ENCODE measurements around the gene C2orf76.
"Not testable (repeated sequence)": the region's sequence is repeated elsewhere in the genome, so short reads cannot be mapped to it uniquely, and the experiment has no call there.

Gene C2orf76

DNA sequence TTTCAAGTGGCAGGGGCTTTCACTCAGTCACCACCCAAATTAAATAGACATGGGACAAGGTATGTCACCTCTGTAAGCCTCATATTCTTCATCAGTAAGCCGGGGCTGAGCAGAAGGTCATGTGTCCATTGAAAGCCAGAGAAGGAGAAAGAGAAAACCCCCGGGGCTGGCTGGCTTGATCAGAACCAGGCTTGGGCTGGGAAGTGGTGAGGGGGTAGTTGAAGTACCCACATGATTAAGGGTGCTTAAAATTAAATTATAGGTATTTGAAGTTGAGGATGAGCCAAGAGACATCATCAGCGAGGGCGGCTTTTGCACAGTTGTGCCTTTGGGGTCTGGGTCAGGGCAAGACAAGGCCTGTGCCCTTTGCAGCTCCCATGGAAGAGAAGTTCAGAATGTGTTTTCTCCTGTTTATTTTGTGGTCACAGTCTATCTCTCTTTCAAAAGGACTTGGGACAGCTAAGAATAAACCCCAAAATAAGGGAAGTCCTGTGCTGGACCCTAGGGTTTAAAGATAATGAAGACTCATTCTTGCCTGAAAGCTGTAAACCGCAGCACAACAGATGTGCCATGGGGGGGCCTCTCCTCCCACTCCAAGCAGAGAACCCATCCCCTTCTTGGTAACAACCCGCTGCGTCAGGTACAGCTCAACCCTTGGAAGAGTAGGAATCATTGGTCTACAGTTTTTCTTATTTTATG is 10.8 kb upstream of the C2orf76 start:
- no peak for DNase-seq

DNA sequence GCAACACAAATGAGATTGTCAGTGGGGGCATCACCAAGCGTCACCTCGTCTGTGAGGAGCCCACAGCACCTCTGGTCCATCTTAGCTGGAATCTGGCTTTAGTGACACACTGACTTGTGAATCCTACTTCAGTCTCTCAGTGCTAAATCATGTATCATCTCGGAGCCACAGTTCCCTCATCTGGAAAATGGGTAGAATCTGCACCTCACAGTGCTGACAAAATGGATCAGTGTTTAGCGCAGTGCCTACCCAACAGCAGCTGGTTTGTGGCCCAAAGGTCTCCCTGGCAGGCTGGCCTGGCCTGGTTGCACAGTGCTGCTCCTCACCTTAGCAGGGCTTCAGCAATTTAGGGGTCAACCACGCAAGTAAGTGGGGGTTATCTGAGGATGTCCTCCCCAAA is 10.2 kb upstream of the C2orf76 start:
- DNase-seq, result no peak

DNA sequence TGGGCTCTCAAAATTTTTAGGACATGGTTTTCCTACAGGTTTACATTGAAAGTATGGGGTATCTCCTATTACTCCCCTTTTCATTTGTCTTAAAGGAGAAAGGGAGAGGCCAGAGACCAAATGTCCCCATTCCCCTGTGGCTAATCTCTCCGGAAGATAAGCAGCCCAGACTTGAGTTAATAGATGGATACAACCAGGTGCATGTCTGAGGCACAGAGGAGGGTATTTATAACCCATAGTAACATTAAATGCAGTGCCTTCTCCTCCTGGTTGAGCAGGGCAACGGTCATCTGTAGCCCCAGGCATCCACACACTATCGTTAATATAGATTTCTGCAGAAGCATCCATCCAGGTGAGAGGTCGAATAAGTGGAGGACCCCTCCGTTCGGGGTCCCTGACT is 9.8 kb upstream of the C2orf76 start:
- DNase-seq, result not testable (repeated sequence)

DNA sequence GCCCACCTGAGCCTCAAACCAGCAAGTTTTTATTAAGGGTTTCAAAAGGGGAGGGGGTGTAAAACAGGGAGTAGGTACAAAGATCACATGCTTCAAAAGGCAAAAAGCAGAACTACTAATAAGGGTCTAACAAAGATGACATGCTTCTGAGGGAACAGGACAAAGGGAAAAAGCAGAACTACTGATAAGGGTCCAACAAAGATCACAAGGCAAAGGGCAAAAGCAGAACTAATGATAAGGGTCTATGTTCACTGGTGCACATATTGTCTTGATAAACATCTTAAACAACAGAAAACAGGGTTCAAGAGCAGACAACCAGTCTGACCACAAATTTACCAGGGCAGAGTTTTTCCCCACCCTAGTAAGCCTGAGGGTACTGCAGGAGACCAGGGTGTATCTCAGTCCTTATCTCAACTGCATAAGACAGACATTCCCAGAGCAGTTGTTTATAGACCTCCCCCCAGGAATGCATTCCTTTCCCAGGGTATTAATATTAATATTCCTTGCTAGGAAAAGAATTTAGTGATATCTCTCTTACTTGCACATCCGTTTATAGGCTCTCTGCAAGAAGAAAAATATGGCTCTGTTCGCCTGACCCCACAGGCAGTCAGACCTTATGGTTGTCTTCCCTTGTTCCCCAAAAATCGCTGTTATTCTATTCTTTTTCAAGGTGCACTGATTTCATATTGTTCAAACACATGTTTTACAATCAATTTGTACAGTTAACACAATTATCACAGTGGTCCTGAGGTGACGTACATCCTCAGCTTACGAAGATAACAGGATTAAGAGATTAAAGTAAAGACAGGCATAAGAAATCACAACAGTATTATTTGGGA is 7.5 kb upstream of the C2orf76 start:
- DNase-seq, result not testable (repeated sequence)

DNA sequence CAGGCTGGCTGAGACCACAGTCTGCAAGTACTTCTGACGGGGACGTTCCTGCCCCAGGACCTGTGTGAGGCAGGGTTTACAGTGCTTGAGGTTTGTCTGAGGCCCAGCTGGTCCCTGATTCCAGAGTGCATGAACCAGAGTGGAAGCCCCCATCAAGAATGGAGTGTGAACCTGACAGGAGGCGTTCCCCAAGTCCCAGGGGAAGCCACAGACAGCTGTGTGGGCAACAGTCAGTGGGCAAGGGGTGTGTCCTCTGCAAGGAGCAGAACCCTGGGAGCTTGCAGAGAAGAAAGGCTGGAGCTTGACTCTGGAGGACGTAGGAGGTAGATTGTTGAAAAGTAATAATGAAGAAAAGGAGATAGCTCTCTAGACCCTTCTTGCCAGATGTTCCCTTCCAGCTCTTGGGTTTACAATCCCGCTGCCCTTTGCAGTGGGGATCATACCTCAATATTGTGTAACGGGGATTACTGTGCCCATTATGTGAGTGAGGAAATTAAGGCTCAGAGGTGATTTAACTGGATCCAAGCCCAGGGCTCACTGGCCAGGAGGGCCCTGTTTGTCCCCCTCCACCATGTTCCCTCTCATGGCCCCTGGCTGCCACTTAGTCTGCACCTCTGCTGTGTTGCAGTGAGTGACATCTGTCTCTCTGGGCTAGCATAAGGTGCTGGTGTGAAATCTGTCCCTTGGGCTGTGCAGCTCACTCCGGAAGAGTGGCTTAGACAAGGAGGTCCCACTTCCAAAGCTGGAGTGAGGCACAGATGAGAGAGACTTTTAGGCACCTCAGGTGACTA is 6.3 kb upstream of the C2orf76 start:
- DNase-seq, result no peak

DNA sequence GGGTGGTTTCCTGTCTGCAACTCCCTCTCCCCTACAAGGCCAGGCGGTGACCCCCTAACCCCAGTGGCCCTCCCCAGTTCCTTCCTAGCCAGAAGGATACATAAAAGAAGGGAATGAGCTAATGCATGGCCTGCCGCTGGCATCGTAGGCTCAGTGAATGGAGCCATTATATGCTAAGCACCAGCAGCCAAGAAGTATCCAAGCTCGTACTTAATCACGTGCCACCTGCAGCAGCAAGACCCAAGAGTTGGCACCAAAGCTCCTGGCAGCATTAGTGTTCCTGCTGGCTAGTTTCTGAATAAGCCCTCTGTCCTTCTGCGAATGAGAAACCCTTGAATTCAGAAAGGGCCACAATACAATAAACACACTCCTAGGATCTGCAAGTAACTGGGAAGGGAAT is 4.5 kb upstream of the C2orf76 start:
- no peak for DNase-seq

DNA sequence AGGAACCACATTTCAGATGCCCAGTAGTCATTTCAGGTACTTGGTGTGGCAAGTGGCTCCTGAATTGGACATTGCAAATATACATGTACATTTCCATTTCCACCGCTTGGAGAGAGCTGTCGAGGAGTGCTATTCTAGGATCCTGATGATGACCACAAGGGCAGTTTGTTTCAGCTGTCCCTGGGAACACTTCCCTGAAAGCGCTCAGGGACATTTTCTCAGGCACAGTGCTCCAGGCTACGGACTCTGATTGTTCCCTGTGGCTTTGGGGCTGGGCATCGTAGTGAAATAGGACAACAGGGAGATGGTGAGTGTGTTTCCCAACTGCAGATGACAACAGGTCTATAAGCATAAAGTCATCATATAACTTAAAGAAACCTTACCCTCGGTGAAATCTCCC is 3.2 kb upstream of the C2orf76 start:
- DNase-seq, result no peak

DNA sequence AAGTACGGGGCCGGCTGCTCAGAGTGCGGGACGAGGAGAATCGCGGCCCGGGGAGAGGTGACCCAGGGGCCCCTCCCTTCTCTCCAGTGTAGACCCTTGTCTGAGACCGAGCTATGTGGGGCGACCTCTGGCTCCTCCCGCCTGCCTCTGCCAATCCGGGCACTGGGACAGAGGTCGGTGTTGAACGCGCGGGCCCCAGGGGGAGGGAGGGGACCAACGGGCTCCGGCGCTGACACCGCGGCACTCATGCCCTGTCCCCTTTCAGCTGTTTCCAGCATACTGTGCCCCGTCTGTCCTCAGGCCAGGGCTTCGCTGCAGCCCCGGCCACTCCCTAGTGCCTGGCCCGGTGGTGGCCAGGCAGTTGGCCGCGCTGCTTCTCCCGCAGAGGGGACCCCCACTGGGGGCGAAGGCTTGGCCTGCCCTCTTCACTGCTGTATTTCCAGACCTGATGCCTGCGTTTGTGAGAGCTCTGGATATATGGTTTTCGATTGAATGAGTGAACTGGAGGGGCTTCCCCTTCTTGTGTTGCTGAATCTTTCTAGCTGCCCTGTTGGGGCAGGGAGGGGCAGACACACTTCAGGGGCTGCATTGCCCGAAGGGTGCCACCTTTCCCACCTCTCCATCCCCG is 952 bp upstream of the C2orf76 start:
- DNase-seq, result no peak

DNA sequence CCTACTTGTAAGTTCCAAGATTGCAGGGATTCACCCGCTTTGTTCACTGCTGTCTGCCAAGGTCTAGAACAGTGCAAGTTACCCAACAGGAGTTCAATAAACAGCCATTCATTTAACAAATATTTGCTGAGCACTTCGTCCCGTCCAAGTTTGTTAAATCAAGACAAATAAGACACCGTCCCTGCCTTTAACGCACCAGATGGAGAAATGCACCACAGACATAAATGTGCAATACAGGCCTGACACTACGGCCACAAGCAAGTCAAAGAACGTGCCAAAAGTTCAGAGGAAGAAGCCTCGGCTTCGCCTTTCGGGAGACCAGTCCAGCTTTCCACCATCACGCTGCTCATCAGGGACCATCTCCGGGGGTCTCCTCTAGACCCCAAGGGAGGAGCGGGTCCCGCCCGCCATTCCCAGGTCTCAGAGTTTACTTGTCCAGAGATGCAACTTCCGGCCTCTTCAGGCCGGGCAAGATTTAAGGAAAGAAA is 429 bp downstream of the C2orf76 start:
- no peak for DNase-seq

DNA sequence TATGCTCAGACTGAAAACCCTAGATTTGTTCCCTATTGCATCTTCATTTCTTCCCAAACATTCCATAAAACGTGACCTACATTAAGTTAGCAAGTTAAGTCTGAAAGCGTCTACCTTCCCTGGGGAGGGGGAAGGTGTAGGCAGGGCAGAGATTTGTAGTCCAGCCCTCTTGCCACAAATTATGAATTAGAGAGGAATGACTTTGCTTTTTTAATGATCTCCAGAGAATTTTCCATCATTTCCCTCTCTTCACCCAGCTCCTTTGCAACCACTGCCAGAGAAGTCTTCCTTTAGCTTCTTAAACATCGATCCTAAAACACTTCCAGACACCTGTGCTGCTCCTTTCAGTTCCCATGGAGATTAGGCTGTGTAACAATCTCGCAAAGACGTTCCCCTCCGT is 1.2 kb downstream of the C2orf76 start:
- no peak for DNase-seq

DNA sequence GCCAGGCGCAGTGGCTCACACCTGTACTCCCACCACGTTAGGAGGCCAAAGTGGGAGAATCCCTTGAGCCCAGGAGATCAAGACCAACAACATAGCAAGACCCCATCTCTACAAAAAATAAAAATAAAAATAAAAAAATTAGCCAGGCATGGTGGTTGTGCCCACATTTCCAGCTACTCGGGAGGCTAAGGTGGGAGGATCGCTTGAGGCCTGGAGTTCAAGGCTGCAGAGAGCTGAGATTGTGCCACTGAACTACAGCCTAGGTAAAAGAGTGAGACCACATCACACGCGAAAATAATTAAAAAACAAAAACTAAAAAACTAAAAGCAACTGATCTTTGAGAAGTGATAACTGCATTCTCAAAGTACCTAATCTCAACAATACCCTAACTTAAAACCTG is 1.8 kb downstream of the C2orf76 start:
- DNase-seq, result no peak

DNA sequence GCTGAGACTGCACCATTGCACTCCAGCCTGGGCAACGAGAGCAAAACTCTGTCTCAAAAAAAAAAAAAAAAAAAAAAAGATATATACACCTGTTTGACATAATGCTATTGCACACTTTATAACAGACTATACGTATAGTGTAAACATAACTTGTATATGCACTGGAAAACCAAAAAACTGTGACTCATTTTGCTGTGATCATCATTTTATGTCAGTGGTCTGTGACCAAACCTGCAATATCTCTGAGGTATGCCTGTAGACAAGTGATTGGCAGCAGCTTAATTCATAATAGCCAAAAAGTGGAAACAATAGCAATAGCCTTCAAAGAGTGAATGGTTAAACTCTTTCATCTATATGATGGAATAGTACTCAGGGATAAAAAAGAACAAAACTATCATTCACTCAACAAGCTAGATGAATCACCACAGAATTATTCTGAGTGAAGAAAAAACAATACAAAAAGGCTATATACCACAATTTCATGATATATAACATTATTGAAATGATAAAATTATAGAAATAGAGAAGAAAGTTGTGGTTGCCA is 6.1 kb downstream of the C2orf76 start:
- no peak for DNase-seq

DNA sequence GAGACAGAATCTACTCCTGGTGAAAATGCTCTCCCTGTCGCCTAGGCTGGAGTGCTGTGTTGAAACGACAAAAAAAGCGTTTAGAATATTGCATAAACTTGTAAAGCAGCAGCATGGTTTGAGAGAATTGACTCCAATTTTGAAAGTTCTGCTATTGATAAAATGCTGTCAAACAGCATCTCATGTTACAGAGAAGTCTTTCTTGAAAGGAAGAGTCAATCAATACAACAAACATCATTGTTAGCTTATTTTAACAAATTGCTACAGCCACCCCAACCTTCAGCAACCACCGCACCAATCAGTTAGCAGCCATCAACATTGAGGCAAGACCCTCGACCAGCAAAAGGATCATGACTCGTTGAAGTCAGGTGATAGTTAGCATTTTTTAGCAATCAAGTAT is 6.9 kb downstream of the C2orf76 start:
- no peak for DNase-seq

DNA sequence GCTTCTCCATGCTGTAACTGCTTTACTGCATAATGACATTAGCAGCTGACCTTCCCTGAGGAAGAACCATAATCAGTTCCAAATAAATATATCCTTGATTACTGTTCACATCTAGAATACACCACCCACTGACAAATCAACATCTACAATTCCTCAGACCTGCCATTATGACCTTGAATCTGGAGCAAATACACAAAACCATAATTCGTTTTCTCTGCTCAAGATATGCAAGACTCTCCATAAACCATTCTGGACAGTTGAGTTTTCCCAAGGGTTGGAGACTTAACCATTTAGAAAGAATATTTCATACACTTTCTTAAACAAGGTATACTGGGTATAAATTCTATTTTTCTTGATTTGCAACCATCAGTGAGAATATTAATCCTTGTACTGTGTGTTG is 11.8 kb downstream of the C2orf76 start:
- no peak for DNase-seq

DNA sequence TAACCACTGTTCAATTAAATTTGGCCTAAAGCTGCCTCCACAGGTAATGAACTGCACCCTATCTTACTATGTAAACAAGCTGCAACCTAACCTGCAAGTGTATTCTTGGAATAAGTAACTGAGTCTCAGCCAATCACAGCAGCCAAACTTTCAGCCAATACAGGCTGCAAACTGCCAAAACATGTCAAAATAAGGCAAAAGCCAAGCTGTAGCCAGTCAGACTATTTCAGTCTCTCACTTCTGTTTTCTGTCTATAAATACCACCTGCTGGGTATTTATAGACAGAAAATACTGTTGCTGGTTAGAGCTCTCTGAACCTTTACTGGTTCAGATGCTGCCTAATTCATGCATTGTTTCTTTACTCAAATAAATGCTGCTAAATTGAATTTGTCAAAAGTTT is 14.3 kb downstream of the C2orf76 start:
- DNase-seq, result peak; percentile 32

DNA sequence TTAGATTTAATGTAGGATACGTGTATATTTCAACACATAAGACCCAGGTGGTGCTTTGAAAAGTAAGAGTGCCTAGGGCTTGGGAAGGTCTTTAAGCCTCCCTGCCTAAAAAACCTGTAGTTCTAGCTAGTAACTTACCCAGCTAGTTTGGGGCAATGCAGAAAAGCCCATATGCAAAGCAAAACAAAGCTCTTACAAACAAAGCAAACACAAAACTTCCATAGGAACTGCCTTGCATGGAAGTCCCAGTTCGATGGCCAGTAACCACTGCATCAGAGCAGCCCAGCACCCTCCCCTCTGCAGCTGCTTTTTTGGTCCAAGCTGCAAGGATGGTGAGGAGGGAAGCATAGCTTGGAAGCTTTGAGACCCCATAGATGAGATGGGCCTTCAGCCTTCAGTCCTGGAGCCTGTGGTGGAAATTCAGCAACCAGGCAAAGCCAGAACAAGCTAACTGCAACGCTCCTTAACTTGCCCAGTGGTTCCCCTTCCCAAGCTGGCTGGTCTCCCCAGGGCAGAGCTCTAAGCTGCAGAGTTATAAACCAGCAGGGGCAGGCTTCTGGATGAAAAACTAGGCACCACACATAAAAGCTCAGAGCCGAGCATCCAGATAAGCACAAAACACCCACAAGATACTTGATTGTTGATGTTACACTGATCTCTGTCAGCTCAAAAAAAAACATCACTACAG is 16.2 kb downstream of the C2orf76 start:
- no peak for DNase-seq

DNA sequence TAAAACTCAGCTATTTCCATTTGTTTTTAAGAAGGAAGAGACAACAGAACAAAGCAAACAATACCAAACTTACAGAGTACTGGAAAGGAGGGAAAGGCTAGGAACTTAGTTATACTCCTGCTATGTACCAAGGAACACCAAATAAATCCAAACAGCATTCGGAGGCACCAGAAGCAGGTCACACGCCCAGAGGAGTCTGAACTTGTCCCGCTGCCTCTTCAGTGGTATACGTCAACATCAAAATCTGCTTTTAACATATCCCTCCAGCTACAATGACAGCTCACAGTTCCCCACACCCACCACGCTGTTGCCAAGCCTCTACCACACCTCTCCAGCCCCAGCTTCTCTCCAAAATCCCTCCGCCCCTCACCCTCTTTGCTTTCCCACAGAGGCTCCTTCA is 17.3 kb downstream of the C2orf76 start:
- no peak for DNase-seq

DNA sequence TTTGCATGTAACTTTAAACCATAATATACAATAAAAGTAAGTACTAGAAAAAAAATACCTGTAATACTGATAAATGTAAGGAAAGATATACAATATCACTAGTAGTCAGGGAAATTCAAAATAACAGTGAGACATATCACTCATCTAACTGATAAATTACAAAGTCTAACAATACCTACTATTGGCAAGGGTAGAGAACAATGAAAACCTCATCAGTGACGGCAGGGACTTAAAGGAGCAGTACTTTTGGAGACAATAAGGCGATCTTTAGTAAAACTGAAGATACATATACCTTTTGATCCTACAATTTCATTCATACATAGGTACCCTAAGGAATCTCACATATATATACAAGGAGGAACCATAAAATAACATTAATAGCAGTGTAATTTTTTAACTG is 24.9 kb downstream of the C2orf76 start:
- no peak for DNase-seq

DNA sequence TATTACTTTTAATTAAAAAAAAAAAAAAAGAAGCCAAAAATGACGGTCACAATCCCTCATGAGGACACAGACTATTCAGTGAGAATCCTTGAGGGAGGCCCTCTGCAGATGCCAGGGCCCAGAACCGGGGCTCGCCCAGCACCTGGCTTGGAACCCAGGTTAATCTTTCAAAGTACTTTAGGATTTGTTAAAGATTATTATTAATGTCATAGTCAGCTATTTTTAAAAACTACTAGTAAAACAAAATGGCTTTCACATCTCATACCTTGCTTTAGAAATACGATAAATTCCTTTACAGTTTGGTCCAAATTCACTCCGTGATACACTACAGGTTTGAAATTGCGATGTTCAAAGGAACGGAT is 27.1 kb downstream of the C2orf76 start:
- no peak for DNase-seq

DNA sequence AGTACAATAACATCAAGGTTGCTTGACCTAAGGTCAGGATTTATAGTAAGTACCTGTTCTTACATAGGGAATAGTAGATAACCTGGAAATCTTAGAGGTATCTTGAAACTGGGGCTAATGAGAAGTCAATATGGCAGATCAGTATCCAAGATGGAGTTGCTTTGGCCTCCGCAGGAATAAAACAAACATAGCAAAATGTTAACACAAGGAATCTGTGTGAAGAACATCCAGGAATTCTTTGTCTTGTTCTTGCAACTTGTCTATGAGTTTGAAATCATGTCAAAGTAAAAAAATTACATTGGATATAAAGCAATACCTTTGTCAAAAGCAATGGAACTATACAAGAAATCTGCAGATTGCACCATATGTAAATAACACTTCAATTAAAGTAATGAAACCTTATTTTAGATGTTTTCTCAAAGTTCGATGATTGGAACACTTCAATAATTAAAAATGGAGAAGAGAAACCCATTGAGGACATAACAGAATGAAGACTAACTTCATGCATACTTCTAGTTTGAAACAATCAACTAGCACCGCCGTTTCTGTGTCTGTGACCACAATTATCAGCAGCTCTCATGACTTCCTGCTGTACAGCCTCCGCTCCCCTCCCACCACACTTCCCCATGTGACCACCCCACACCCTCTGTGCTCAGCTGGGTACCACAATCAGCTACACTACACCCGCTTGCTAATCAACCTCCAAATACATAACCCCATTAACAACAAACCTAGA is 27.6 kb downstream of the C2orf76 start:
- peak; percentile 67 for DNase-seq

DNA sequence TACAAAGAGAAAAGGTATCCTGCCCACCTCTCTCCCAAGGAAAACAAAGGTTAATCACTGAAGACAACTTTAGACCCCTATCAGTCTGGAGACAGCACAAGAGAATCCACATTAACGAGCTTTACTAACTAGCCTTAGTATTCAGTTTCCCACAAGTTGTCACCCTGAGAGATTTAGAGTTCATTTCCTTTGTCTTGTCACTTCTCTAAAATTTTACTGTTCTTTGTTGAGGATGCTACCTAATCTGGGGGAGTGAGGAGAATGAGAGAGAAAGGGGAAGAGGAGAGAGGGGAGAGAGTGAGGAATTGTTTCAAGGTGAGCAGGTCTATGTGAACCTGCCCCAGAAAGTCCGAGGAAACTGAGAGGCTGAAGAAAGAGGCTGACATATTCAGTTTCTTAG is 28.4 kb downstream of the C2orf76 start:
- no peak for DNase-seq

DNA sequence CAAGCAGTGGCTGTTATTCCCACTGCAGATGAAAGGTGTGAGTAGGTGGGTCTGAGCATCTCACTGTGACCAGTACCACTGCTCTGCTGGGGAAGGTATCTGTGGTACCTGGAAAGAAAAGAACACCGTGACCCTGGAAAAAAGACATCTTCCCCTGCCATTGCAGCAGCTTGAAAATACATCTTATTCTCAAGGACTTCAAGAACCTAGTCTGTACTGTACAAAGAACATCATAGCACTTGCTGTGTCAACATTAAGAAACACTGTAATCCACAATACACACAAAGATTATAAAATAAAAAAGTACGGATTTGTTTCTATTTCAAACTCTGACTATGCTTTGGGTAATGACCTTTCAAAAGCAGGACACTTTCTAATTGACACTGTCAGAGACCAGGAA is 28.9 kb downstream of the C2orf76 start:
- DNase-seq, result no peak

Data from CD4-positive, alpha-beta T cell treated with Interleukin-15 for 1 hour (primary cell).